Mesendoderm (in vitro differentiated cells): ENCODE data around the gene BCDIN3D.
A peak's percentile ranks its signal among the peaks of the same experiment; 100 is the strongest.

Experiments used
- DNase-seq: peaks from one replicate; pipeline ENCODE4 v3.0.0; 2013
- H2AK5ac ChIP-seq: 2 replicates; pipeline ENCODE4 v1.6.1; 2013; ENCODE audit warnings: low read length, inconsistent platforms
- H2BK120ac ChIP-seq: 2 replicates; pipeline ENCODE4 v1.6.1; 2013; ENCODE audit warnings: low read depth, mild to moderate bottlenecking, low read length, moderate library complexity, mixed read lengths
- H2BK15ac ChIP-seq: replicated peaks from 2 replicates; pipeline ENCODE4 v1.6.1; 2013; ENCODE audit warnings: low read depth, mild to moderate bottlenecking, moderate library complexity
- H2BK5ac ChIP-seq: 2 replicates; pipeline ENCODE4 v1.6.1; 2013; ENCODE audit warnings: low read length, inconsistent platforms
- H3K18ac ChIP-seq: 2 replicates; pipeline ENCODE4 v1.6.1; 2013; ENCODE audit warnings: mild to moderate bottlenecking, low read length, mixed read lengths
- H3K23ac ChIP-seq: one replicate; pipeline ENCODE4 v1.6.1; 2013; ENCODE audit warnings: low read length
- H3K27ac ChIP-seq: 2 replicates; pipeline ENCODE4 v1.5.1; 2013; ENCODE audit warnings: low read depth, mild to moderate bottlenecking, inconsistent platforms, low read length, moderate library complexity
- H3K27me3 ChIP-seq: 2 replicates; pipeline ENCODE4 v1.6.1; 2013; ENCODE audit warnings: low read length, control low read depth, mild to moderate bottlenecking, inconsistent platforms; ENCODE audit not compliant: insufficient read depth, poor library complexity
- H3K36me3 ChIP-seq: 2 replicates; pipeline ENCODE4 v1.6.1; 2013; ENCODE audit warnings: low read length, inconsistent platforms; ENCODE audit not compliant: control insufficient read depth, insufficient read depth
- H3K4ac ChIP-seq: one replicate; pipeline ENCODE4 v1.6.1; 2013; ENCODE audit warnings: low read depth, mild to moderate bottlenecking, low read length, moderate library complexity
- H3K4me1 ChIP-seq: 2 replicates; pipeline ENCODE4 v1.6.1; 2013; ENCODE audit warnings: low read depth, low read length, inconsistent platforms; ENCODE audit not compliant: control insufficient read depth
- H3K4me2 ChIP-seq: 2 replicates; pipeline ENCODE4 v1.6.1; 2013; ENCODE audit warnings: low read length
- H3K4me3 ChIP-seq: 2 replicates; pipeline ENCODE4 v1.5.1; 2013; ENCODE audit warnings: mild to moderate bottlenecking, low read length
- H3K56ac ChIP-seq: one replicate; pipeline ENCODE4 v1.6.1; 2013; ENCODE audit warnings: low read length
- H3K79me1 ChIP-seq: 2 replicates; pipeline ENCODE4 v1.6.1; 2013; ENCODE audit warnings: low read length, inconsistent platforms
- H3K79me2 ChIP-seq: 2 replicates; pipeline ENCODE4 v1.6.1; 2013; ENCODE audit warnings: mild to moderate bottlenecking, low read length; ENCODE audit not compliant: control insufficient read depth, insufficient read depth
- H3K9ac ChIP-seq: 2 replicates; pipeline ENCODE4 v1.6.1; 2013; ENCODE audit warnings: low read length, inconsistent platforms
- H4K5ac ChIP-seq: one replicate; pipeline ENCODE4 v1.6.1; 2013; ENCODE audit warnings: low read length
- H4K8ac ChIP-seq: one replicate; pipeline ENCODE4 v1.6.1; 2013; ENCODE audit warnings: low read depth, mild to moderate bottlenecking, control low read depth, low read length, moderate library complexity
- WGBS: extraction: QIAGEN DNeasy Blood & Tissue Kit; methylation state at CpG from one replicate; pipeline ENCODE4 v1.1.7; 2013; ENCODE audit warnings: low lambda C conversion rate, missing lambda C conversion rate; ENCODE audit not compliant: insufficient coverage; ENCODE audit errors: extremely low coverage; 5-methylcytosine and 5-hydroxymethylcytosine counted together

The BCDIN3D gene

GRCh38 chr12:49866859-49867569 is 24.1 kb upstream of the BCDIN3D start:
- Histone ChIP-seq H4K8ac (no peak overlapping the region), H3K4me3 (no peak overlapping the region), H2AK5ac (no peak overlapping the region), H3K4me1 (no peaks in the 10 kb centered on the region), H2BK5ac (no peak overlapping the region), H3K9ac (no peak overlapping the region), H3K23ac (no peak overlapping the region), H4K5ac (no peak overlapping the region), H3K4ac (no peak overlapping the region), H3K27me3 (no peaks in the 10 kb centered on the region), H3K18ac (no peak overlapping the region), H3K79me2 (no peaks in the 10 kb centered on the region), H2BK15ac (no peak overlapping the region), H3K36me3 (no peaks in the 10 kb centered on the region), H3K27ac (no peak overlapping the region), H3K4me2 (no peak overlapping the region), H3K79me1 (no peaks in the 10 kb centered on the region), H2BK120ac (no peak overlapping the region), H3K56ac (peak overlapping the region; percentile 29)
- peak; percentile 81 for DNase-seq
- WGBS, result no CpG with 5 or more reads among the region's 19 CpGs

DNA sequence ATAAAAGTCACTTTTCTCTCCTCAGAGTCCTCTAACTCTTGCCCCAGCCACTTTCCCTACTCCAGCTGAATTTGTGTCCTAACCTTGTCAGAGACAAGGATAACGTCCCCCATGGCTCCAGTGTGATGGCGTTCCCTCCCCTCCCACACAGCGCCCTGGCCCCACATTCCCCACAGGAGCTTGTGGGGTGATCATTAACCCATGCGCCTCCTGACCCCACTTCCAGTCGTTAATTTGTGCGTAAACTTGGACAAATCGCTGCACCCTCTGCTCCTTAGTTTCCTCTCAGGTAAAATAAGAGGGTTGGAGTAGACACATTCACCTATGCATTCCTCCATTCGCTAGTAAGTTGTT is 22.9 kb upstream of the BCDIN3D start:
- Histone ChIP-seq H3K79me2 (no peaks in the 10 kb centered on the region), H4K8ac (no peak overlapping the region), H2BK120ac (no peak overlapping the region), H3K9ac (no peak overlapping the region), H2BK15ac (no peak overlapping the region), H2AK5ac (no peak overlapping the region), H3K79me1 (no peaks in the 10 kb centered on the region), H3K18ac (no peak overlapping the region), H3K56ac (no peak overlapping the region), H3K4me2 (no peak overlapping the region), H3K4me3 (no peak overlapping the region), H4K5ac (no peak overlapping the region), H3K4ac (no peak overlapping the region), H3K23ac (no peak overlapping the region), H2BK5ac (no peak overlapping the region), H3K27me3 (no peaks in the 10 kb centered on the region), H3K27ac (no peak overlapping the region), H3K4me1 (no peaks in the 10 kb centered on the region), H3K36me3 (no peaks in the 10 kb centered on the region)
- WGBS, result no CpG with 5 or more reads among the region's 8 CpGs
- DNase-seq, result no peak

DNA sequence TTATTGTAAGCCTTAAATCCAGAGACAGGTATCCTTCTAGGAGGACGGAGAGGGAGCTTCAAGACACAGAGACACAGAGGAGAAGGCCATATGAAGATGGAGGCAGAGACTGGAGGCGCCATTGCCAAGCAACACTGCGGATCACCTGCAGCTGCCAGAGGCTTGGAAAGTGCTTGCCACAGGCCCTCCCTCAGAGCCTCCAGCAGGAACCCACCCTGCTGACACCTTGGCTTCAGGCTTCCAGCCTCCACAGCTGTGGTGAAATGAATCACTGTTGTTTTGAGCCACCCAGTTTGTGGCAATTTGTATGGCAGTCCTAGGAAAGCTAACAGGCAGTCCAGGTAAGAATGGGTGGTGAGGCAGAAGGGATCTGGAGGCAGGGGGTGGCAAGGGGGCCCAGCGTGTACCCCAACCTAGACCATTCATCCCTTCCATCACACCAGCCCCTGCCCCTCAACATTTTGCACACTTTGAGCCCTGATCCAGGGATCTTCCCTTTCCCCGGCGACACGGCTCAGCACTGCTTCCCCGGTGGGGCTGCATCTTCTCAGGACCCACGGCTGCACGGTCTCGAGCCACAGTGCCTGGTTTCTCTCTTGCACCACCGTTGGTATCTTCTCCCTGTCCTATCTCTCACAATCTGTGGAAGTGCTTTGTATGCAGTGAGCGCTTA is 22.3 kb upstream of the BCDIN3D start:
- DNase-seq, result no peak
- no peak overlapping the region for H3K18ac ChIP-seq

GRCh38 chr12:49864798-49865090 is 21.8 kb upstream of the BCDIN3D start:
- H3K36me3 ChIP-seq, result no peaks in the 10 kb centered on the region
- H3K4me1 ChIP-seq, result no peaks in the 10 kb centered on the region
- H3K79me2 ChIP-seq, result no peaks in the 10 kb centered on the region
- no peak overlapping the region for H2BK5ac ChIP-seq
- no peak overlapping the region for H4K8ac ChIP-seq
- no CpG with 5 or more reads among the region's 2 CpGs for WGBS
- H3K4ac ChIP-seq, result no peak overlapping the region
- no peaks in the 10 kb centered on the region for H3K79me1 ChIP-seq
- H2BK15ac ChIP-seq, result no peak overlapping the region
- H3K9ac ChIP-seq, result no peak overlapping the region
- no peak overlapping the region for H3K4me3 ChIP-seq
- no peak overlapping the region for H3K56ac ChIP-seq
- H2BK120ac ChIP-seq, result no peak overlapping the region
- no peak for DNase-seq
- no peak overlapping the region for H2AK5ac ChIP-seq
- H4K5ac ChIP-seq, result no peak overlapping the region
- H3K27ac ChIP-seq, result no peak overlapping the region
- no peak overlapping the region for H3K23ac ChIP-seq
- H3K4me2 ChIP-seq, result no peak overlapping the region
- H3K18ac ChIP-seq, result no peak overlapping the region
- no peaks in the 10 kb centered on the region for H3K27me3 ChIP-seq

More for the DNA sequence above, 22.3 kb upstream of the BCDIN3D start:
- H3K9ac ChIP-seq, result no peak overlapping the region
- no peak overlapping the region for H3K23ac ChIP-seq
- H3K4me1 ChIP-seq, result no peaks in the 10 kb centered on the region
- WGBS, result no CpG with 5 or more reads among the region's 13 CpGs
- H3K4ac ChIP-seq, result no peak overlapping the region
- H3K79me2 ChIP-seq, result no peaks in the 10 kb centered on the region
- no peak overlapping the region for H3K4me3 ChIP-seq
- no peak overlapping the region for H3K4me2 ChIP-seq
- H2BK5ac ChIP-seq, result no peak overlapping the region
- no peaks in the 10 kb centered on the region for H3K36me3 ChIP-seq
- H3K79me1 ChIP-seq, result no peaks in the 10 kb centered on the region
- H2AK5ac ChIP-seq, result no peak overlapping the region
- H2BK15ac ChIP-seq, result no peak overlapping the region
- no peak overlapping the region for H3K56ac ChIP-seq
- no peak overlapping the region for H4K8ac ChIP-seq
- no peak overlapping the region for H2BK120ac ChIP-seq
- no peak overlapping the region for H3K27ac ChIP-seq
- H3K27me3 ChIP-seq, result no peaks in the 10 kb centered on the region
- no peak overlapping the region for H4K5ac ChIP-seq

DNA sequence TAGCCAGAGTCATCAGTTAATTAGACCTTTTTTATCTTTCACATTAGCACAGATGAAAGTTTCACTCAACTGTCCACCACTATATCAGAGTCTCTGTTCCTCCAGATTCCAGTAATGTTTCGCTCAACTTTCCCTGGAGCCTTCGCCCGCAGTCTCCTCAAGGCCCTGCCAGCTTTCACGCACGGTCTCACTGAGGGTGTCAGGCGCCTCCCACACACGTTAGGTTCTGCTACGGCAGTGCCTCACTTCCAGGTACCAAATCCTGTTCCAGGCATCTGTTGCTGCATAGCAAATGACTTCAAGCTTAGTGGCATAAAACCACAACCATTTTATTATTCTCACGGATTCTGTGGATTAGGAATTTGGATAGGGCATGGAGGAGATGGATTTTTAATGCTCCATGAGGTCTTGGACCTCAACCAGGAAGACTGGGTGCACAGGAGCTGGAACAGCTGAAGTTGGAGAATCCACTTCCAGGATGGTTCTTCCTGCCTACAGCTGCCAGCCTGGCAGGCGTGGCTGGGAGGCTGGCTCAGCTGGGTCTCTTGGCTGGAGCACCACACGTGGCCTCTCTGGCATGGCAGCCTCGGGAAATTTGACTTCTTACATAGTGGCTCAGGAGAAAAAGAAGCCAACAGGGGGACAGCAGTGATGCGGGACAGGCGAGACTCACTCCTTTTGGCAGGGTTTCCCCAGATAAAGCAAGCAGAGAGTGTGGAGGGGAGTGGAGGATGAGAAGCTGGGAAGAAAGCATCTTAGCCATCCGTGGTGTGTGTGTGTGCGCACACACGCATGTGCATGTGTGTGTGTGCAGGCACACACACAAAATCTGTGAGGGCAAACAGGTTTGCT is 21.3 kb upstream of the BCDIN3D start:
- no peak overlapping the region for H4K8ac ChIP-seq
- no peak overlapping the region for H3K27ac ChIP-seq
- H3K36me3 ChIP-seq, result no peaks in the 10 kb centered on the region
- H2BK5ac ChIP-seq, result no peak overlapping the region
- H3K4me2 ChIP-seq, result no peak overlapping the region
- H3K9ac ChIP-seq, result no peak overlapping the region
- H3K23ac ChIP-seq, result no peak overlapping the region
- H3K27me3 ChIP-seq, result no peaks in the 10 kb centered on the region
- H3K4me1 ChIP-seq, result no peaks in the 10 kb centered on the region
- no peaks in the 10 kb centered on the region for H3K79me2 ChIP-seq
- H3K56ac ChIP-seq, result no peak overlapping the region
- H4K5ac ChIP-seq, result no peak overlapping the region
- no peak overlapping the region for H3K18ac ChIP-seq
- H2AK5ac ChIP-seq, result no peak overlapping the region
- no peaks in the 10 kb centered on the region for H3K79me1 ChIP-seq
- H2BK15ac ChIP-seq, result no peak overlapping the region
- no peak for DNase-seq
- no peak overlapping the region for H3K4ac ChIP-seq
- WGBS, result no CpG with 5 or more reads among the region's 17 CpGs
- H2BK120ac ChIP-seq, result no peak overlapping the region
- no peak overlapping the region for H3K4me3 ChIP-seq
